Stimulated activated memory B cell treated with anti-CD40 and anti-IgM and Interleukin-4, amounts not matched to agents 10 μg/mL and 1 μg/mL and 100 μg/mL, for 72 hours (primary cell): ENCODE measurements around the gene CISH.

Source experiments
- ATAC-seq: fragments of 150-1000 bp; cut with Tn5 transposase; 2 replicates; pipeline ENCODE4 v1.10.0; 2021
- H3K27ac Mint-ChIP-seq: one replicate; pipeline ENCODE4 v1.8.0; 2022; ENCODE audit warnings: mild to moderate bottlenecking, mixed read lengths
- H3K27me3 Mint-ChIP-seq: one replicate; pipeline ENCODE4 v1.8.0; 2022; ENCODE audit warnings: mixed read lengths
- H3K36me3 Mint-ChIP-seq: one replicate; pipeline ENCODE4 v1.8.0; 2022; ENCODE audit warnings: mixed read lengths
- H3K4me1 Mint-ChIP-seq: one replicate; pipeline ENCODE4 v1.8.0; 2022; ENCODE audit warnings: mixed read lengths
- H3K4me3 Mint-ChIP-seq: one replicate; pipeline ENCODE4 v1.8.0; 2022; ENCODE audit warnings: mild to moderate bottlenecking, moderate library complexity, mixed read lengths
- H3K9me3 Mint-ChIP-seq: one replicate; pipeline ENCODE4 v1.8.0; 2022; ENCODE audit warnings: mixed read lengths

CISH gene

GRCh38 chr3:50581459-50581842, 30.1 kb downstream of the CISH start:
- no peak overlapping the region for H3K4me3 Mint-ChIP-seq
- peaks cover 10% of the 10 kb centered on the region for H3K4me1 Mint-ChIP-seq

GRCh38 chr3:50580683-50581458, 30.7 kb downstream of the CISH start:
- Mint-ChIP-seq H3K27me3 (no peaks in the 10 kb centered on the region), H3K36me3 (peaks cover 32% of the 10 kb centered on the region), H3K9me3 (no peaks in the 10 kb centered on the region), H3K4me3 (no peak overlapping the region), H3K27ac (no peak overlapping the region), H3K4me1 (peaks cover 4% of the 10 kb centered on the region)
- ATAC-seq: no peak

More at GRCh38 chr3:50581459-50581842, 30.1 kb downstream of the CISH start:
- Mint-ChIP-seq H3K27me3 (no peaks in the 10 kb centered on the region), H3K9me3 (no peaks in the 10 kb centered on the region), H3K36me3 (peaks cover 32% of the 10 kb centered on the region), H3K27ac (peak overlapping the region; percentile 98)
- no peak for ATAC-seq

- no peak overlapping the region for H3K27ac Mint-ChIP-seq
- H3K36me3 Mint-ChIP-seq: peaks cover 28% of the 10 kb centered on the region
- peaks cover 27% of the 10 kb centered on the region for H3K4me1 Mint-ChIP-seq
- ATAC-seq: no peak
- H3K9me3 Mint-ChIP-seq: no peaks in the 10 kb centered on the region
- no peaks in the 10 kb centered on the region for H3K27me3 Mint-ChIP-seq
- no peak overlapping the region for H3K4me3 Mint-ChIP-seq
These were observed 34.2 kb downstream of the CISH start for GRCh38 chr3:50577348-50577747.

GRCh38 chr3:50575372-50575771, 36.2 kb downstream of the CISH start:
- Mint-ChIP-seq H3K27me3 (no peaks in the 10 kb centered on the region), H3K27ac (no peak overlapping the region), H3K4me3 (no peak overlapping the region), H3K9me3 (no peaks in the 10 kb centered on the region), H3K4me1 (peaks cover 47% of the 10 kb centered on the region), H3K36me3 (peaks cover 22% of the 10 kb centered on the region)
- no peak for ATAC-seq

- Mint-ChIP-seq H3K27ac (peak overlapping the region; percentile 50), H3K27me3 (no peaks in the 10 kb centered on the region), H3K4me3 (no peak overlapping the region), H3K36me3 (peaks cover 16% of the 10 kb centered on the region), H3K9me3 (no peaks in the 10 kb centered on the region), H3K4me1 (peaks cover 56% of the 10 kb centered on the region)
- ATAC-seq: no peak
These were observed 37.1 kb downstream of the CISH start for GRCh38 chr3:50574444-50574831.

GRCh38 chr3:50573566-50574443, 37.8 kb downstream of the CISH start:
- peaks cover 12% of the 10 kb centered on the region for H3K36me3 Mint-ChIP-seq
- H3K4me1 Mint-ChIP-seq: peaks cover 57% of the 10 kb centered on the region
- peak overlapping the region; percentile 51 for H3K4me3 Mint-ChIP-seq
- H3K27ac Mint-ChIP-seq: peak overlapping the region; percentile 87
- H3K9me3 Mint-ChIP-seq: no peaks in the 10 kb centered on the region
- no peak for ATAC-seq
- no peaks in the 10 kb centered on the region for H3K27me3 Mint-ChIP-seq

GRCh38 chr3:50572801-50573371, 38.7 kb downstream of the CISH start:
- peaks cover 59% of the 10 kb centered on the region for H3K4me1 Mint-ChIP-seq
- peak overlapping the region; percentile 87 for H3K27ac Mint-ChIP-seq
- H3K27me3 Mint-ChIP-seq: no peaks in the 10 kb centered on the region
- H3K4me3 Mint-ChIP-seq: no peak overlapping the region
- no peak for ATAC-seq
- H3K9me3 Mint-ChIP-seq: no peaks in the 10 kb centered on the region
- H3K36me3 Mint-ChIP-seq: peaks cover 11% of the 10 kb centered on the region

- Mint-ChIP-seq H3K36me3 (peaks cover 11% of the 10 kb centered on the region), H3K27ac (peak overlapping the region; percentile 87), H3K27me3 (no peaks in the 10 kb centered on the region), H3K4me3 (no peak overlapping the region), H3K4me1 (peaks cover 63% of the 10 kb centered on the region), H3K9me3 (no peaks in the 10 kb centered on the region)
- ATAC-seq: no peak
These were observed 39.4 kb downstream of the CISH start for GRCh38 chr3:50572158-50572557.

GRCh38 chr3:50571486-50571885, 40.1 kb downstream of the CISH start:
- Mint-ChIP-seq H3K4me3 (no peak overlapping the region), H3K27ac (peak overlapping the region; percentile 87), H3K4me1 (peaks cover 70% of the 10 kb centered on the region), H3K9me3 (no peaks in the 10 kb centered on the region), H3K36me3 (peaks cover 11% of the 10 kb centered on the region), H3K27me3 (no peaks in the 10 kb centered on the region)
- no peak for ATAC-seq

GRCh38 chr3:50570508-50571279, 40.9 kb downstream of the CISH start:
- no peak for ATAC-seq
- peak overlapping the region; percentile 96 for H3K4me3 Mint-ChIP-seq
- H3K4me1 Mint-ChIP-seq: peaks cover 74% of the 10 kb centered on the region
- H3K36me3 Mint-ChIP-seq: peaks cover 11% of the 10 kb centered on the region
- no peaks in the 10 kb centered on the region for H3K9me3 Mint-ChIP-seq
- H3K27ac Mint-ChIP-seq: peak overlapping the region; percentile 87
- H3K27me3 Mint-ChIP-seq: no peaks in the 10 kb centered on the region

- peaks cover 65% of the 10 kb centered on the region for H3K4me1 Mint-ChIP-seq
- H3K27ac Mint-ChIP-seq: peak within 1 kb of the TSS; percentile 87
- H3K36me3 Mint-ChIP-seq: peaks cover 6% of the 10 kb centered on the region
- no peaks in the 10 kb centered on the region for H3K9me3 Mint-ChIP-seq
- H3K27me3 Mint-ChIP-seq: no peaks in the 10 kb centered on the region
- peak within 1 kb of the TSS; percentile 96 for H3K4me3 Mint-ChIP-seq
- ATAC-seq: peak; percentile 86
These were observed 42.4 kb downstream of the CISH start, which contains the start of gene HEMK1 for GRCh38 chr3:50568947-50569749. Gene HEMK1, plus strand, starts transcription at chr3:50569522. Its CDS starts 1,583 bp downstream, at chr3:50571105.

GRCh38 chr3:50567386-50568167, 44.0 kb downstream of the CISH start, which contains the start of gene C3orf18:
Gene C3orf18, minus strand, starts transcription at chr3:50567747. Its CDS starts 2,048 bp downstream, at chr3:50565699.
- Mint-ChIP-seq H3K27me3 (no peaks in the 10 kb centered on the region), H3K36me3 (no peaks in the 10 kb centered on the region), H3K27ac (peak within 1 kb of the TSS; percentile 87), H3K4me1 (peaks cover 50% of the 10 kb centered on the region), H3K4me3 (peak within 1 kb of the TSS; percentile 96), H3K9me3 (no peaks in the 10 kb centered on the region)
- ATAC-seq: peak; percentile 90

GRCh38 chr3:50567011-50567385, 44.6 kb downstream of the CISH start:
- Mint-ChIP-seq H3K36me3 (no peaks in the 10 kb centered on the region), H3K27me3 (no peaks in the 10 kb centered on the region), H3K4me1 (peaks cover 44% of the 10 kb centered on the region), H3K9me3 (no peaks in the 10 kb centered on the region), H3K27ac (peak overlapping the region; percentile 87), H3K4me3 (peak overlapping the region; percentile 65)
- no peak for ATAC-seq
